ENCODE data around the gene PDE1C. TPM values are rescaled to one million over a fixed set of nuclear protein-coding genes. Genes with fewer than 3 reads are reported as not detected.

The PDE1C gene
- total and polyA plus RNA-seq, 3 experiments from 2014 or later: not detected

DNA sequence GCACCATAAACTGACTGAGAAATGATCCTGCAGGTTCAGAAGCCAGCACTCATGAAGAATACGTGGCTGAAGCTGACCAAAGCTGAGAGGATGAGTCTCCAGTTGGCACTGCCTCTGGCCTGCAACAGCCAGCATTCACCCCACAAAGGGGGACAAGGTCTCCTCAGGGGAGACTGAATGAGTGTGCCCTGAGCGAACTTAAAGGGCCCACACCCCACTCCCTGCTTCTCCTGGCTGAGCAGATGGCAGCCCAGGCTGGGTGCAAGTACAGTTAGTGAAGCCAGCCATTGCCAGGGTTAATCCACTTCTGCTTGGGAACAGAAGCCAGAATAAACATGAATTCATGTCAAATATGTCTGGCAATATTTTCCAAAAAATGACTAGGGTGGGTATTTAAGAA lies 285.1 kb downstream of the PDE1C start:
- no peaks in the 10 kb centered on the region for H3K4me1 Mint-ChIP-seq
- Histone ChIP-seq H3K27me3 (ENCODE audit: insufficient read depth, low read length, poor library complexity, severe bottlenecking) (no peaks in the 10 kb centered on the region), H3K27ac (ENCODE audit: low read depth, low read length) (no peak overlapping the region), H3K4me1 (ENCODE audit: insufficient read depth, low read length) (no peaks in the 10 kb centered on the region), H3K36me3 (ENCODE audit: insufficient read depth, low read length) (no peaks in the 10 kb centered on the region), H3K9me3 (ENCODE audit: low read length) (no peaks in the 10 kb centered on the region), H3K4me3 (ENCODE audit: low read length) (no peak overlapping the region)
- no peak overlapping the region for H3K27ac Mint-ChIP-seq
- H3K36me3 Mint-ChIP-seq: no peaks in the 10 kb centered on the region
- CTCF ChIA-PET: no interaction called here
- DNase-seq: no peak
- H3K27me3 Mint-ChIP-seq: no peaks in the 10 kb centered on the region
- POLR2A ChIA-PET: no interaction called here
- H3K9me3 Mint-ChIP-seq: peaks cover 0 to 5% (median 0%) of the 10 kb centered on the region in 5 donors
- no peak overlapping the region for H3K4me3 Mint-ChIP-seq

DNA sequence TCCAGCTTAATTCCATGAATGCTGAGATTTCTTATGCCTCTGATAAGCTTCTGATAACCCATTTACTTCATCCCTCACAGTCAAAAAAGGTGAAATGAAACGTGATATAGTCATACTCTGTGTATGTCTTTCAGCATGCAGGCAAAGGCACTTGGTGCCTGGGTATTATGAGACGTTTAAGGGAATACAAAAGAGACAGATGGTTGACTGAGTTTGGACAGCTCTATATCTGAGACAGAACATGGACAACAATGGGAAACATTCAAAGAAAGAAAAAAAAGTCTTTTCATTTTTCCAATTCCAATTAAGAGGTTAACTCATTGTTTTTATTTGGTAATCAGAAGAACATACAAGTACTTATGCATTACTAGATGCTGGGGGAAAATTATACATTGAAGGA lies 287.0 kb downstream of the PDE1C start:
- CTCF ChIA-PET: interaction anchor here (1.5 kb wide), 1 partner anchor 9 kb away, joined by 4 read pairs; no protein-coding TSS in a partner anchor
- Histone ChIP-seq H3K36me3 (ENCODE audit: insufficient read depth, low read length) (no peaks in the 10 kb centered on the region), H3K27ac (ENCODE audit: low read depth, low read length) (no peak overlapping the region), H3K9me3 (ENCODE audit: low read length) (no peaks in the 10 kb centered on the region), H3K4me1 (ENCODE audit: insufficient read depth, low read length) (no peaks in the 10 kb centered on the region), H3K27me3 (ENCODE audit: insufficient read depth, low read length, poor library complexity, severe bottlenecking) (no peaks in the 10 kb centered on the region), H3K4me3 (ENCODE audit: low read length) (no peak overlapping the region)
- POLR2A ChIA-PET: no interaction called here
- no peak overlapping the region for H3K4me3 Mint-ChIP-seq
- no peak for DNase-seq
- no peak overlapping the region for H3K27ac Mint-ChIP-seq
- H3K4me1 Mint-ChIP-seq: no peaks in the 10 kb centered on the region
- peaks cover 0 to 4% (median 0%) of the 10 kb centered on the region in 5 donors for H3K9me3 Mint-ChIP-seq
- H3K27me3 Mint-ChIP-seq: peaks cover 0 to 1% of the 10 kb centered on the region in 2 donors
- no peaks in the 10 kb centered on the region for H3K36me3 Mint-ChIP-seq

DNA sequence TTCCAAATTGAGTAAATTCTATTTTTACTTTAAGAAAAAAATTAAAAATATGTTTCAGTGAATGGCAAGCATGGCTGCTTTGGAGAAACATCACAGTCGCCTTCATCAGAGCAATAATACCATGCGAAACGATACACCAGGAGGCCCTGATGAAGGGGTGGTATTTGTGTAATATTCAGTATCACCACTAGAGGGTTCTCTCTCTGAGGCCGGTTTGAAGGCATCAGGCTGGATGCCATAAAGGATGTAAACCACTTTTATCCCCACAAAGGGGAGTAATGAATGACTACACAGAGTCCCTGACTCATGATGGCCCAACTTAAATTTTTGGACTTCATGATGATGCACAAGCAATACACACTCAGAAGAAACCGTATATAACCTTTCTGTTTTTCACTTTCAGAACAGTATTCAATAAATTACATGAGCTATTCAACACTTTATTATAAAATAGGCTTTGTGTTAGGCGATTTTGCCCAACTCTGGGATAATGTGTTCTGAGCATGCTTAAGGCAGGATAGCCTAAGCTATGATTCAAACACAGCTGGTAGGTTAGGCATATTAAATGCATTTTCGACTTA lies 287.7 kb downstream of the PDE1C start:
- Mint-ChIP-seq H3K4me1 (no peaks in the 10 kb centered on the region), H3K4me3 (no peak overlapping the region), H3K27me3 (peaks cover 0 to 1% of the 10 kb centered on the region in 2 donors), H3K9me3 (peaks cover 0 to 4% (median 0%) of the 10 kb centered on the region in 5 donors), H3K27ac (no peak overlapping the region), H3K36me3 (no peaks in the 10 kb centered on the region)
- Histone ChIP-seq H3K27ac (ENCODE audit: low read depth, low read length) (no peak overlapping the region), H3K36me3 (ENCODE audit: insufficient read depth, low read length) (no peaks in the 10 kb centered on the region), H3K27me3 (ENCODE audit: insufficient read depth, low read length, poor library complexity, severe bottlenecking) (no peaks in the 10 kb centered on the region), H3K4me3 (ENCODE audit: low read length) (no peak overlapping the region), H3K4me1 (ENCODE audit: insufficient read depth, low read length) (no peaks in the 10 kb centered on the region), H3K9me3 (ENCODE audit: low read length) (no peaks in the 10 kb centered on the region)
- ChIA-PET POLR2A (no interaction called here), CTCF (interaction anchor here (1.5 kb wide), 1 partner anchor 10 kb away, joined by 4 read pairs; no protein-coding TSS in a partner anchor)
- no peak for DNase-seq

DNA sequence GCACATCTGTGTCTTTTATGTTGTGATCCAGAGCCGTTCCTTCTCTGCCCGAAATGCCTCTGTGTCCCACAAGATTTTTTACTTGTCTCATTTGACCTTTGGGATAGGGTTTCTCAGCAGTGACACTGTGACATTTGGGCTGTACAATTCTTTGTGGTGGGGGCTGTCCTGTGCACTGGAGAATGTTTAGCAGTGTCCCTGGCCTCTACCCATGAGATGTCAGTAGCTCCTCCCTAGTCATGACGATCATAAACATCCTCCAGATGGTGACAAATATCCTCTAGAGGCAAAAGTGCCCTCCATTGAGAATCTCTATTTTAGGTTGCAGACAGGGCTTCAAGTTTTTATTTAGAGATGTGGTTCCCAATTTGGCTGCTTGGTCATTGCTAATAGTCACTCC lies 291.9 kb downstream of the PDE1C start:
- peaks cover 0 to 4% (median 0%) of the 10 kb centered on the region in 5 donors for H3K9me3 Mint-ChIP-seq
- no peaks in the 10 kb centered on the region for H3K36me3 ChIP-seq (ENCODE audit: insufficient read depth, low read length)
- H3K27me3 Mint-ChIP-seq: peaks cover 0 to 1% of the 10 kb centered on the region in 2 donors
- no peaks in the 10 kb centered on the region for H3K36me3 Mint-ChIP-seq
- H3K4me1 ChIP-seq (ENCODE audit: insufficient read depth, low read length): no peaks in the 10 kb centered on the region
- CTCF ChIA-PET: no interaction called here
- DNase-seq: no peak
- no peak overlapping the region for H3K4me3 ChIP-seq (ENCODE audit: low read length)
- POLR2A ChIA-PET: no interaction called here
- H3K9me3 ChIP-seq (ENCODE audit: low read length): no peaks in the 10 kb centered on the region
- H3K27ac Mint-ChIP-seq: no peak overlapping the region
- no peak overlapping the region for H3K27ac ChIP-seq (ENCODE audit: low read depth, low read length)
- H3K4me1 Mint-ChIP-seq: no peaks in the 10 kb centered on the region
- H3K27me3 ChIP-seq (ENCODE audit: insufficient read depth, low read length, poor library complexity, severe bottlenecking): no peaks in the 10 kb centered on the region
- no peak overlapping the region for H3K4me3 Mint-ChIP-seq

DNA sequence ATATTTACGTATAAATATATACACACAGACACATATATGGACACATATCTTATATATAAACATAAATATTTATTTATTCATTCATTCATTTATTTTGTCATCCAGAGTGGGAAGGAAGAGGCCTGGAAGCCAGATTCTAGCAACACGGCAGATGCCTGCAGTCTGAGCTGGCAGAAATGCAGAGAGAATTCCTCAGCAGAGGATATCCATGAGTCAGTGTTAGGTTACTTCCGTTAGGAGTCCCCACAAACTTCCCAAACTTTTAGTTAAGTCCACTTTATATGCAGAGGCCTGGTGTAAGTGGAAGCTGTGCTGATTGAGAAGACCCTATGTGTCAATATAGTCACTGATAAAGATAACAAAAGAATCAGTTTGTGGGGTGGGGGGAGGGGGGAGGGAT lies 293.6 kb downstream of the PDE1C start:
- CTCF ChIA-PET: no interaction called here
- no peaks in the 10 kb centered on the region for H3K36me3 Mint-ChIP-seq
- no peak for DNase-seq
- H3K9me3 Mint-ChIP-seq: peaks cover 0 to 4% (median 2%) of the 10 kb centered on the region in 5 donors
- no peak overlapping the region for H3K4me3 Mint-ChIP-seq
- Histone ChIP-seq H3K27ac (ENCODE audit: low read depth, low read length) (no peak overlapping the region), H3K27me3 (ENCODE audit: insufficient read depth, low read length, poor library complexity, severe bottlenecking) (no peaks in the 10 kb centered on the region), H3K4me3 (ENCODE audit: low read length) (no peak overlapping the region), H3K4me1 (ENCODE audit: insufficient read depth, low read length) (no peaks in the 10 kb centered on the region), H3K36me3 (ENCODE audit: insufficient read depth, low read length) (no peaks in the 10 kb centered on the region), H3K9me3 (ENCODE audit: low read length) (no peaks in the 10 kb centered on the region)
- POLR2A ChIA-PET: no interaction called here
- H3K27me3 Mint-ChIP-seq: peaks cover 0 to 1% of the 10 kb centered on the region in 2 donors
- no peaks in the 10 kb centered on the region for H3K4me1 Mint-ChIP-seq
- no peak overlapping the region for H3K27ac Mint-ChIP-seq

DNA sequence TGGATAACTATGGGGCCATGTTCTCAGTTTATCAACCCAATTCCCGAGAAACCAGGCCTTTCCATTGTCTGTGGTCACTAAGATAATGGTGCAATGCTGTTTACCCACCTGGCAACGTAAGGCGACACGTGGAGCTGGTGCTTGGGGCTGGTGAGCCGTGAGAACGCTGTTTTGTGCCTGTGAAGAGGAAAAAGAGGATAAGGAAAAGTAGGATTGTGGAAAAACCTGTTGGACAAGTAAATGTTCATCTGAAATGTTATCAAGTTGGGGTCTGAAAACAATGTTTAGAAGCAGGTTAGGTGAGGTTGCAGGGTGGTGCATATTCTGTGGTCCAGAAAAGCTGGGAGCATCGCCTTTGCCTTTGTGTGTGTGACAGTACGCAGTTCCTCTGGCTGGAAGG lies 294.7 kb downstream of the PDE1C start:
- Mint-ChIP-seq H3K4me3 (no peak overlapping the region), H3K27me3 (peaks cover 0 to 1% of the 10 kb centered on the region in 2 donors), H3K4me1 (no peaks in the 10 kb centered on the region), H3K27ac (no peak overlapping the region), H3K9me3 (peaks cover 0 to 10% (median 3%) of the 10 kb centered on the region in 5 donors), H3K36me3 (no peaks in the 10 kb centered on the region)
- H3K4me1 ChIP-seq (ENCODE audit: insufficient read depth, low read length): no peaks in the 10 kb centered on the region
- no peak for DNase-seq
- ChIA-PET CTCF (no interaction called here), POLR2A (no interaction called here)
- no peak overlapping the region for H3K4me3 ChIP-seq (ENCODE audit: low read length)
- no peak overlapping the region for H3K27ac ChIP-seq (ENCODE audit: low read depth, low read length)
- no peaks in the 10 kb centered on the region for H3K9me3 ChIP-seq (ENCODE audit: low read length)
- no peaks in the 10 kb centered on the region for H3K36me3 ChIP-seq (ENCODE audit: insufficient read depth, low read length)
- H3K27me3 ChIP-seq (ENCODE audit: insufficient read depth, low read length, poor library complexity, severe bottlenecking): no peaks in the 10 kb centered on the region

DNA sequence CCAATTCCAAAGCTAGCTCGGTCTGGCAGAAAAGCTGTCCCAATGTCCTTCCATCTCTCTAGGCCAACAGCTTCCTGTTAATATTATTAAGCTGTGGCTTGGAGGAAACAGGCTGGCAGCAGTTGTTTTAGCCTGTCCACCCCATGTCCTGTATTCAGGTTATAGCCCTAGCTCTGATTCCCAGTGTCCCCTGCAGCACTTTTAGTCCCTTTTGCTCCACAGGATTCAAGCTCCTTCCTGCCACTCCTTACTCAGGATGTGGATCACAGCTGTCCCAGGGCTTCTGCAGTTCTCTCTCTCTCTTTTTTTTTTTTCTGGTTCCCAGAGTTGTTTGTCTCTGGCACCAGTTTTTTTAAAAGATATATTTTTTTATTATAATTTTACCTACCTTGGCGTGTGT lies 298.0 kb downstream of the PDE1C start:
- CTCF ChIA-PET: no interaction called here
- DNase-seq: no peak
- H3K27me3 ChIP-seq (ENCODE audit: insufficient read depth, low read length, poor library complexity, severe bottlenecking): no peaks in the 10 kb centered on the region
- Mint-ChIP-seq H3K36me3 (no peaks in the 10 kb centered on the region), H3K4me1 (no peaks in the 10 kb centered on the region), H3K9me3 (peaks cover 0 to 6% (median 5%) of the 10 kb centered on the region in 5 donors), H3K27ac (no peak overlapping the region), H3K27me3 (no peaks in the 10 kb centered on the region), H3K4me3 (no peak overlapping the region)
- no peaks in the 10 kb centered on the region for H3K36me3 ChIP-seq (ENCODE audit: insufficient read depth, low read length)
- H3K27ac ChIP-seq (ENCODE audit: low read depth, low read length): no peak overlapping the region
- no peaks in the 10 kb centered on the region for H3K4me1 ChIP-seq (ENCODE audit: insufficient read depth, low read length)
- H3K4me3 ChIP-seq (ENCODE audit: low read length): no peak overlapping the region
- POLR2A ChIA-PET: no interaction called here
- no peaks in the 10 kb centered on the region for H3K9me3 ChIP-seq (ENCODE audit: low read length)

DNA sequence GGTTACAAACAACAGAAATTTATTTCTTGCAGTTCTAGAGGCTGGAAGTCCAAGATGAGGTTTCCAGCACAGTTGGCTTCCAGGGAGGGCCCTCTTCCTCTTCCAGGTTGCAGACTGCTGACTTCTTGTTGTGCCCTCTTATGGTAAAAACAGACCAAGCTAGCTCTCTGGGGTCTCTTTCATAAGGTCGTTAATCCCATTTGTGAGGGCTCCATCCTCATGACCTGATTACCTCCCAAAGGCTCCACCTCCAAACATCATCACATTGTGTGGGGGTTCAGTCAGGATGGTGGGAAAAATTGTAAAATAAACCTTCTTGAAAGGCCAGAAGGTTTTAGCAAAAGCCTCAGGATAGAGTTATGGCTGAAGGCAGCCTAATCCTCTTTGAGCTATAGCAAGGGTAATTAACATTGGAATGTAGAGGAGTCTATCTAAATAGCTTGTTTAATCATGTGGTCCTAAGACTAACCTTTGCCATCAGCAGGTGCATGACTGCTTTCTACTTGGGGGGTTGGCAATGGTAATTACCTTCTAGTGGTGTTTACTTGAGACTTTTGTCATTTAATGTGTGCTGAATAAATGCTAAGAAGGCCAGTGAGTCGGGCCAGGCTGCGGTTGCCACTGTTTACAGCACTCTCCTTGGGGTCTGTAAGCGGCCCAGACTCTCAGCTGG lies 302.4 kb downstream of the PDE1C start:
- POLR2A ChIA-PET: no interaction called here
- no peak overlapping the region for H3K27ac Mint-ChIP-seq
- no peak overlapping the region for H3K27ac ChIP-seq (ENCODE audit: low read depth, low read length)
- H3K27me3 ChIP-seq (ENCODE audit: insufficient read depth, low read length, poor library complexity, severe bottlenecking): no peaks in the 10 kb centered on the region
- no peak for DNase-seq
- H3K36me3 ChIP-seq (ENCODE audit: insufficient read depth, low read length): no peaks in the 10 kb centered on the region
- CTCF ChIA-PET: no interaction called here
- no peak overlapping the region for H3K4me3 Mint-ChIP-seq
- peaks cover 2 to 6% (median 5%) of the 10 kb centered on the region in 5 donors for H3K9me3 Mint-ChIP-seq
- no peaks in the 10 kb centered on the region for H3K9me3 ChIP-seq (ENCODE audit: low read length)
- no peaks in the 10 kb centered on the region for H3K4me1 ChIP-seq (ENCODE audit: insufficient read depth, low read length)
- H3K27me3 Mint-ChIP-seq: no peaks in the 10 kb centered on the region
- no peaks in the 10 kb centered on the region for H3K4me1 Mint-ChIP-seq
- no peak overlapping the region for H3K4me3 ChIP-seq (ENCODE audit: low read length)
- H3K36me3 Mint-ChIP-seq: no peaks in the 10 kb centered on the region

Measured in CD8-positive, alpha-beta memory T cell (primary cell).